Middle frontal gyrus (tissue), 1 donor: ENCODE data around the gene CAMK1.

Experiments
- DNase-seq: peaks from one replicate; pipeline ENCODE4 v3.0.0-alpha.2; 2015; ENCODE audit warnings: low spot score; ENCODE audit errors: extremely low spot score

The CAMK1 gene

GRCh38 chr3:9769426-9770275, at the start of gene CAMK1:
CAMK1 (minus strand) TSS chr3:9769947; CDS start chr3:9767749, 2,198 bp downstream.
- peak; percentile 50 for DNase-seq

DNA sequence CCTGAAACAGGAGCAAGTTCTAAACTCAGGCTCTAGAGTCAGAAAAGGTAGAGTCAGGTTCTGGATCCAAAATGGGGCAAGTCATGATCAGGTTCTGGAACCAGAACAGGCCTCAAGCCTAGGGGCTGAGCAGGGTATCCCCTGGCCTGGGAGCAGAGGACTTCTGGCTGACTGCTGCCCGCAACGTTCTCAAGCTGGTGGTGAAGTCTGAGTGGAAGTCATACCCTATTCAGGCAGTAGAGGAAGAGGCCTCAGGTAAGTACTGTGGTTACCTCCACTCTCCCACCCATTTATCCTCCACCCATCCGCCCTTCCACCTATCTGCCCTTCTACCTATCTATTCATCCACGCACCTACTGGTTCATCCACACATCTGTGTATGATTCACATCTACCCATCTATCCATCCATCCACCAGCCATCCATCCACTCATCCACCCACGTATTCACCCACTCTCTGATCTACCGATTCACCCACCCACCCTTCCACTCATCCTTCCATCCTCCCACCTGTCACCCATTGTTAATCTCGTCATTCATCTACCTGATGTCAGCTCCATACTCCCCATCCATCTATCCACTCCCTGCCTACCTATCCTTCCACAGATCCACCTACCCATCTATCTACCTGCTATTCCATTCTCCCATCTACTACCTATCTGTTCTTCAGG, 49.1 kb upstream of the CAMK1 start:
- DNase-seq = no peak

DNA sequence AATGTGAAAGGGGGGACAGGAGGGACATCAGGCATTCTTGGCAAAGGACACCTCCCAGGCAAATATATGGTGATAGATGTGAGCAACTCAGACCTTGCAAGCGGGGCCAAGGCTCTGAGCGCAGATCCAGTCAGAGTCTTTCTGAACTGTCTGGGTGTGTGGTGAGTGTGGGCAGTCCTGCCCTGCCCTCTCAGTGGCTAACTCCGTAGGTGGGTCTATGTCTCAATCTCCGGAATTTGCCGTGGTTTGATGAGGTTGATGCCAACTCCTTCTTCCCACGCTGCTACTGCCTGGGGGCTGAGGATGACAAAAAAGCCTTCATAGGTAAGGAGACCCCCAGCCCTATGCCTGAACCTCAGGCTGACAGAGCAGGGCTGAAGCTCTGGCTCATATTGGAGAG, 47.7 kb upstream of the CAMK1 start:
- no peak for DNase-seq

DNA sequence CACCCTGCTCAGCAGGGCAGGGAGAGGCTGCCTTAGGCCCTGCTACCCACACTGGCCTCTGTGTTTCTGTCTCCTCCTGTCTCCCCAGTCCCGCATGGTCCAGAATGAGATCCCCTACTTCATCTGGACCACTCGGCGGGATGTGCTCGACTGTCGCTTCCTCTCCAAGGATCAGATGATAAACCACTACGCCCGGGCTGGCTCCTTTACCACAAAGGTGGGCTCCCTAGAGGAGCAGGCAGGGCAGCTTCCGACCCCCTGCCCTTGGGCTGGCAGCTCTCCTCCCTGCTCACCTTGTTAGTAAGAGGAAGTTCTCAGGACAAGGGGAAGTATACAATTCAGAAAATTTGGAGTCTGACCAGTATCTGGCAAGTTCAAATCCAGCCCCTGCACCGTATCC, 46.2 kb upstream of the CAMK1 start:
- no peak for DNase-seq

DNA sequence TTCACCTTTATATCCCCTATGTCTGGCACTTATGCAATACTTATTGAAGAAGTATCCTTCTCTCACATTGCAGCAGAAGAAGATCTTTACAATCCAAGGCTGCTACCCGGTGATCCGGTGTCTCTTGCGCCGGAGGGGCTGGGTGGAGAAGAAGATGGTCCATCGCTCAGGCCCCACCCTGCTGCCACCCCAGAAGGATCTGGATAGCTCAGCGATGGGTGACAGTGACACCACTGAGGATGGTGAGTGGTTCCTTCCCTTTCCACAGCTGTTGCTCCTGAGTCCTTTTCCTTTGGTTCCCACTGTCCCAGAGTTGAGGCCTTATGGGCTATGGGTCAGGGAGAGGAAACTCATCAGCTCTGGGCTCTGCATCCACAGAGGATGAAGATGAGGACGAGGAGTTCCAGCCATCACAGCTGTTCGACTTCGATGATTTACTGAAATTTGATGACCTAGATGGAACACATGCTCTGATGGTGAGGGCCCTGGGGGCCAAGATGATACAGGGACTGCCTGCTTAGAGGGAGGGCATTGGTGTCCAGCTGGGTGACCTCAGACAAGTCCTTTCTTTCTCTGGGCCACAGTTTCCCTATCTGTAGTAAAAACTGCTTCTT, 43.2 kb upstream of the CAMK1 start:
- no peak for DNase-seq

DNA sequence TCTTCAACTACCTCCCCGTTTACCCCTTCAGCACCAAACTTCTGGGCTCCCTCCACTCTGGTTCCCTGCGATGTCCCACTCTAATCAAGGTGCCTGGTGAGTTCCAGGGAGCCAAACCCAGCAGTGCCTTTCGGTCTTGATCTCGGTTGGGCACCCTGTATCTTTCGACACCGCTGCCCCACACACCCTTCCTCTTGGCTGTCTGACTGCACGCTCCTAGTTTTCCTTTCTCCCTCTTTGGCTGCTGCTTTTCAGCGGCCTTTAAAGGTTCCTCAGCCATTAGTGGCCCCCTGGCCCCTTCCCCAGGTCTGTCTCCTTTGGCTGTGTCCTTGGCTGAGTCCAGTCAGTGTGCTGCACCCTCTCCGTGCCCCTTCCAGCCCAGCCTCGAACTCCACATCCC, 41.1 kb upstream of the CAMK1 start:
- no peak for DNase-seq

- no peak for DNase-seq
Measured at GRCh38 chr3:9810433-9810770, 40.7 kb upstream of the CAMK1 start.

DNA sequence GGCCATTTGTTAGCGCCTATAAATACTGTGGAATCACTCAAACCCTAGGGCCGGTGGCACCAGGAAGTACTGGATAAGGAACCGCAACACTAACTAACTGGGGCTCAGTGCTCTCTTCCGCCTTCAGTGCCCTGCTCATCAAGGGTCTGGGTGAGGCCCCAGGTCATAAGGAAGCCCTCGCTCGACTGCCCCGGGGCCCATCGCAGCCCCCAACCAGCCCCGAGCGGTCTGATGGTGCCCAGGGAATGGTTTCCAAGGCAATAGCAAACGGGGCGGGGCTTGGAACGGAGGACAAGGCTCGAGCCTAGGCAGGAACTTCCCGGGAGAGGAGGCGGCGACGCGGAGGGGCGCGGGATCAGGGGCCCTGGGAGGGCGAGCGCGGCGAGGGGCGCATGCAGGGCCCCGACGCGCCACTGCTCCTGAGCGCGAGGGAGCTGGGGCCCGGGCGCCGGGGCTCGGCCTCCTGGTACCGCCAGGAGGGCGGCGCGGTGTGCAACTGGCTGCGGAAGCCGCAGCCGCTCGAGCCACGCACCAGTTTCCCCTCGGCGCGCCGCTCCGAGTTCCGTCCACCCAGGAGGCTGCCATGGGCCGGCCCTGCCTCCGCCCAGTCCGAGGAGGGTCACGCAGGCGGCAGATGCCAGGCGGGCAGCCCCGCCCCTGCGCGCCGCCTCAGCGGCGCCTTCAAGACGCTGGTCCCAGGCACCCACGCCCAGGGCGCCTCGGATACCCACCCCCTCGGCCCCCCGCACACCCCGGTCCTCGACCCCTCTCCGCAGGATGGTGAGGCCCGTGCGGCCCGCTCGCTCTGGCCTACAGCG, 40.1 kb upstream of the CAMK1 start, which contains the start of gene TTLL3:
TSS of gene TTLL3 (plus strand) at position 648 of the 818 bp plus-strand sequence. CDS start 400 bp downstream, outside the sequence.
- no peak for DNase-seq

GRCh38 chr3:9809239-9809614, 39.5 kb upstream of the CAMK1 start:
- DNase-seq = no peak

GRCh38 chr3:9808345-9809037, 38.7 kb upstream of the CAMK1 start:
- DNase-seq = no peak

GRCh38 chr3:9807981-9808344, 38.2 kb upstream of the CAMK1 start:
- DNase-seq = no peak

GRCh38 chr3:9806688-9807589, 37.2 kb upstream of the CAMK1 start:
- DNase-seq = no peak

GRCh38 chr3:9806137-9806536, 36.4 kb upstream of the CAMK1 start:
- DNase-seq = no peak

- no peak for DNase-seq
Measured at GRCh38 chr3:9804996-9805395, 35.2 kb upstream of the CAMK1 start.

DNA sequence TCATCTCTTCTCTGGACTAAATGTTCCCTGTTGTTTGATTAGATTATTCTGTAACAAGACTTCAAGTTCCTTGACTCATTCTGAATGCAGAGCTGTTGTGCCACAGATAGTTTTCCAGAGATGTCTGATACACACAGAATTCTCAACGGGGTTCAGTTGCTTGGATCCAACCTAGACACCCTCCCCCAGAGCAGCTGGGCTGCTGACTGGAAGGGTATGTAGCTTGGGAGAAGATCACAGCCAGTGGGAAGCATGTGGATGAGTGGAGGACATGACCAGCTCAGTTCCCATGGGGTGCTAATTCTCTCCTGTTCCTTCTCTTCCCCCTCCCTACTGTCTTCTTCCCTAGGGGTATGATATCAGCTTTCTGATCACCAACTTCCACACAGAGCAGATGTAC, 33.7 kb upstream of the CAMK1 start:
- peak; percentile 47 for DNase-seq

- no peak for DNase-seq
Measured at GRCh38 chr3:9800529-9800928, 30.8 kb upstream of the CAMK1 start.

- DNase-seq = no peak
Measured at GRCh38 chr3:9797196-9797945, 27.6 kb upstream of the CAMK1 start.

DNA sequence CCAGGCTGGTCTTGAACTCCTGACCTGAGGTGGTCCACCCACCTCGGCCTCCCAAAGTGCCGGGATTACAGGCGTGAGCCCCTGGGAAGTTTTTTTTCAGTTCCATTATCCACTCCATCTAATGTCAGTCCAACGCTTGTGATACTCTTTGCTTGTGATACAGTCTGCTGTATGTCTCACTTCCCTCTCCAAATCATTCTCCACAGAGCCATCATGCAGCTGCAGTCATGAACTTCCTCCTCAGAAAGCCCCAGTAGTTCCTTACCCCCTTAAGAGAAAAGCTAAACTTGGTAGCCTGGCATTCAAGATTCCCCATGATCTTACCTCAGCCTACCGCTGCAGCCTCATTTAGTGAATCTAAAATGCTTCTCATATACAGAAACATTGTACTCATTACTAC, 25.5 kb upstream of the CAMK1 start:
- no peak for DNase-seq

GRCh38 chr3:9794400-9794799, 24.7 kb upstream of the CAMK1 start:
- no peak for DNase-seq
